A673 (cell line): Measurements from ENCODE around the gene ELOF1. TPM values are rescaled to one million over a fixed set of nuclear protein-coding genes. Genes with fewer than 3 reads are reported as not detected.

Source experiments
- BruUV-seq: library from RNA; stranded (reverse); fragments of 400-500 nt; replicated peaks from 2 replicates; lab custom pipeline; 2021; lab: Mats Ljungman, UMichigan
- CTCF ChIA-PET: fragments of 300-600 bp; sonication (Branson Sonifier 250); formaldehyde crosslinking; loops from one replicate; lab custom pipeline; 2022; ENCODE audit warnings: antibody characterized with exemption; lab: Charles Lee
- POLR2A ChIA-PET: fragments of 300-600 bp; sonication (Branson Sonifier 250); formaldehyde crosslinking; loops from one replicate; lab custom pipeline; 2022; ENCODE audit warnings: antibody characterized with exemption; ENCODE audit not compliant: low non-redundant PET; lab: Charles Lee
- DNase-seq: peaks from one replicate; pipeline ENCODE4 v3.0.0-alpha.2; 2015; ENCODE audit warnings: low spot score
- H3K27ac ChIP-seq: fragments of 200-600 bp; sonication (generic); 2 replicates; pipeline ENCODE4 v1.5.1; 2016; ENCODE audit warnings: mixed run types, low read depth, mild to moderate bottlenecking, mixed read lengths, antibody characterized with exemption, low read length; ENCODE audit not compliant: poor library complexity, severe bottlenecking
- H3K27me3 ChIP-seq: fragments of 200-600 bp; sonication (generic); replicated peaks from 2 replicates; pipeline ENCODE4 v1.6.1; 2017; ENCODE audit warnings: mixed run types, low read depth, mild to moderate bottlenecking, mixed read lengths, antibody characterized with exemption, low read length; ENCODE audit not compliant: insufficient read depth, poor library complexity
- H3K36me3 ChIP-seq: fragments of 200-600 bp; sonication (generic); 2 replicates; pipeline ENCODE4 v1.6.1; 2016; ENCODE audit warnings: mixed run types, mild to moderate bottlenecking, mixed read lengths, antibody characterized with exemption, low read length; ENCODE audit not compliant: insufficient read depth, poor library complexity, severe bottlenecking
- H3K4me1 ChIP-seq: fragments of 200-600 bp; sonication (generic); 2 replicates; pipeline ENCODE4 v1.6.1; 2017; ENCODE audit warnings: mixed run types, mild to moderate bottlenecking, mixed read lengths, antibody characterized with exemption, low read length; ENCODE audit not compliant: insufficient read depth, poor library complexity, severe bottlenecking
- H3K4me3 ChIP-seq: fragments of 200-600 bp; sonication (generic); 2 replicates; pipeline ENCODE4 v1.5.1; 2016; ENCODE audit warnings: low read depth, mixed run types, mild to moderate bottlenecking, mixed read lengths, low read length; ENCODE audit not compliant: poor library complexity, severe bottlenecking
- H3K9me3 ChIP-seq: fragments of 200-600 bp; sonication (generic); 2 replicates; pipeline ENCODE4 v1.6.1; 2016; ENCODE audit warnings: mixed run types, low read depth, mild to moderate bottlenecking, mixed read lengths, antibody characterized with exemption, low read length; ENCODE audit not compliant: poor library complexity, severe bottlenecking
- EZH2 ChIP-seq: fragments of 200-600 bp; sonication (generic); IDR thresholded peaks from 2 replicates; pipeline ENCODE4 v1.6.1; 2017; ENCODE audit warnings: borderline replicate concordance, low read depth, mild to moderate bottlenecking, mixed read lengths, antibody characterized with exemption, low read length; ENCODE audit not compliant: poor library complexity, severe bottlenecking
- intact Hi-C: fragments of 100-400 bp; cut with micrococcal nuclease; formaldehyde crosslinking; loops from one replicate; pipeline ENCODE4 v1.10.0; 2022; ENCODE audit not compliant: unreplicated experiment
- total RNA-seq: library from RNA; stranded (reverse); gene quantifications from 2 replicates; pipeline ENCODE4 v1.2.3, GENCODE V29; 2021
- TF ChIP-seq, protein P1 (sequence below): fragments of 300-800, 200-600 bp; sonication (generic); conservative IDR thresholded peaks from 2 replicates; pipeline ENCODE4 v1.5.1; 2017; ENCODE audit warnings: low read depth, mild to moderate bottlenecking, antibody characterized with exemption, low read length, moderate library complexity, mixed read lengths

The ELOF1 gene
- total RNA-seq, 1 experiment from 2014 or later: 97.9 TPM

DNA sequence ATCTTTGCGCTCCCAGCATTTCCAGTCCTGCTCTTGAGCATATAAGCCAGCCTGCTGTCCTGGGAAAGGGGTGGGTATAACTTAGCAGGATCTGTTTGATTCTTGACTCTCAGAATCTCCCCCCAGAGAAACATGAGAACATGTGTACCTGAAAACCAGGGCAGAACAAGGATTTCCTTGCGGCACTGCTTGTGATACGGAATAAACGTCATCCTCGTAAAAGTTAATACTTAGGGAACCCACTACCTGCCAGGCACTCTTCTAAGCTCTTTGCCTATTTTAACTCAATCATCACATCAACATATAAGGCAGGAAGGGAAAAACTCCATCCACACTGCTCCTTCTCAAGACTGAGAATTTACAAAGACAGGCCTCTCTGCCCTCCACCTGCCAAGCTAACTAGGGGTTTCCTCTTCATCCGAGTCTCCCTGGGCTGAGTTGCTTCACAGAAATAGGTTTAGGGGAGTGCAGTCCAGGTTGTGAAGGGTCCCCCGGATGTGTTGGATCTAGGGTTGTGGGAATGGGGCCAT is 54.5 kb downstream of the ELOF1 start:
- BruUV-seq: no TSS peak
- H3K4me3 ChIP-seq: peak overlapping the region; percentile 85
- POLR2A ChIA-PET: no interaction called here
- H3K27ac ChIP-seq: no peak overlapping the region
- CTCF ChIA-PET: no interaction called here
- DNase-seq: no peak
- no peaks in the 10 kb centered on the region for H3K27me3 ChIP-seq
- H3K9me3 ChIP-seq: no peaks in the 10 kb centered on the region
- H3K36me3 ChIP-seq: no peaks in the 10 kb centered on the region
- TF ChIP-seq, protein P1, sequence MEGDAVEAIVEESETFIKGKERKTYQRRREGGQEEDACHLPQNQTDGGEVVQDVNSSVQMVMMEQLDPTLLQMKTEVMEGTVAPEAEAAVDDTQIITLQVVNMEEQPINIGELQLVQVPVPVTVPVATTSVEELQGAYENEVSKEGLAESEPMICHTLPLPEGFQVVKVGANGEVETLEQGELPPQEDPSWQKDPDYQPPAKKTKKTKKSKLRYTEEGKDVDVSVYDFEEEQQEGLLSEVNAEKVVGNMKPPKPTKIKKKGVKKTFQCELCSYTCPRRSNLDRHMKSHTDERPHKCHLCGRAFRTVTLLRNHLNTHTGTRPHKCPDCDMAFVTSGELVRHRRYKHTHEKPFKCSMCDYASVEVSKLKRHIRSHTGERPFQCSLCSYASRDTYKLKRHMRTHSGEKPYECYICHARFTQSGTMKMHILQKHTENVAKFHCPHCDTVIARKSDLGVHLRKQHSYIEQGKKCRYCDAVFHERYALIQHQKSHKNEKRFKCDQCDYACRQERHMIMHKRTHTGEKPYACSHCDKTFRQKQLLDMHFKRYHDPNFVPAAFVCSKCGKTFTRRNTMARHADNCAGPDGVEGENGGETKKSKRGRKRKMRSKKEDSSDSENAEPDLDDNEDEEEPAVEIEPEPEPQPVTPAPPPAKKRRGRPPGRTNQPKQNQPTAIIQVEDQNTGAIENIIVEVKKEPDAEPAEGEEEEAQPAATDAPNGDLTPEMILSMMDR: no peak
- no peak for TF ChIP-seq EZH2
- peaks cover 7% of the 10 kb centered on the region for H3K4me1 ChIP-seq
- intact Hi-C loops: no loop called here

Other genes starting within 250 kb of the ELOF1 start
- 25.4 and 35.5 TPM in 2 replicates for gene RAB3D, start 219.6 kb downstream of the ELOF1 start, total RNA-seq
- 94.3 and 100 TPM in 2 replicates for gene TMEM205, start 213.0 kb downstream of the ELOF1 start, total RNA-seq
- 7.9 and 11.6 TPM in 2 replicates for gene CCDC159, start 212.7 kb downstream of the ELOF1 start, total RNA-seq
- 19.0 and 20.2 TPM in 2 replicates for gene PLPPR2, start 203.8 kb downstream of the ELOF1 start, total RNA-seq
- 2.5 and 3.3 TPM in 2 replicates for gene SWSAP1, start 184.6 kb downstream of the ELOF1 start, total RNA-seq
- gene EPOR, start 174.9 kb downstream of the ELOF1 start, total RNA-seq: 5.3 and 6.0 TPM in 2 replicates
- gene RGL3, start 139.9 kb downstream of the ELOF1 start, total RNA-seq: 0.28 TPM in 1 of 2 replicates, not detected in the other
- gene ODAD3, start 124.1 kb downstream of the ELOF1 start, total RNA-seq: 0.39 and 1.4 TPM in 2 replicates
- 456 and 468 TPM in 2 replicates for gene PRKCSH, start 123.6 kb downstream of the ELOF1 start, total RNA-seq
- 5.3 TPM in 2 replicates for gene ELAVL3, start 78.2 kb downstream of the ELOF1 start, total RNA-seq
- 15.9 and 16.4 TPM in 2 replicates for gene ZNF653, start 53.4 kb downstream of the ELOF1 start, total RNA-seq
- 64.7 and 74.8 TPM in 2 replicates for gene ECSIT, start 30.1 kb downstream of the ELOF1 start, total RNA-seq
- 0.60 TPM in 1 of 2 replicates, not detected in the other for gene CNN1, start 20.4 kb downstream of the ELOF1 start, total RNA-seq
- not detected in 2 replicates for gene ACP5, start 18.4 kb upstream of the ELOF1 start, total RNA-seq
- gene ZNF627, start 38.3 kb upstream of the ELOF1 start, total RNA-seq: 13.9 and 14.0 TPM in 2 replicates
- gene ZNF823, start 179.7 kb upstream of the ELOF1 start, total RNA-seq: 7.1 and 8.4 TPM in 2 replicates
- gene ZNF441, start 207.8 kb upstream of the ELOF1 start, total RNA-seq: 3.7 TPM in 2 replicates
- gene ZNF491, start 239.3 kb upstream of the ELOF1 start, total RNA-seq: 0.60 and 1.7 TPM in 2 replicates